GM10266 (cell line): Measurements from ENCODE around the gene PAQR3.

Experiments used
- DNase-seq: peaks from one replicate; pipeline ENCODE4 v3.0.0; 2012; ENCODE audit errors: extremely low spot score
- TF ChIP-seq, protein P1 (sequence below): IDR thresholded peaks from 2 replicates; pipeline ENCODE4 v1.5.1; 2012; ENCODE audit warnings: mild to moderate bottlenecking, low read depth; ENCODE audit not compliant: control insufficient read depth, insufficient read depth; ENCODE audit errors: missing control alignments

Gene PAQR3

DNA sequence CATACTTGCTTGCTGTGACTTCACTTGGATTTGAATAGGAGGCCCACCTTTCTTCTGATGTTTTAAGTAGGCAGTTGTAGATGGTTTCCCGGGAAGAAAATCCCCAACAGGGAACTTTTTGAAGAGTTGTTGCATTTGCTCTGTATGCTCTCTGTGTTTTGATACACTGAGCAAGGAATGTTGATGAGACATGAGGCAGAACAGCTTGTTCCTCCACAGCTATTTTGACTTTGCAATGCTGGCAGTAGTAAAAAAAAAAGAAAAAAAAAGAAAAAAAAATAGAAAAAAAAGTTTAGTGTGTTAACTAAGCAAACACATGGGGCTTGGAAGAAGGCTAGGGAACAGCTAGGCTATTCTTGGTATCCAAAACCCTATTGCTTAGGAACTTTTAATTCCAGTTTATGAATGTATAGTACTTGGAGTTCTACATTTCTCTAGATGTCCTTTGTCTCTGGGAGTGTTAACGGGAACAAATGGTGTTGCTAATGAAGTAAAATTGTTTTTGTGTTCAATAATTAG lies 23.4 kb upstream of the PAQR3 start:
- TF ChIP-seq, protein P1, sequence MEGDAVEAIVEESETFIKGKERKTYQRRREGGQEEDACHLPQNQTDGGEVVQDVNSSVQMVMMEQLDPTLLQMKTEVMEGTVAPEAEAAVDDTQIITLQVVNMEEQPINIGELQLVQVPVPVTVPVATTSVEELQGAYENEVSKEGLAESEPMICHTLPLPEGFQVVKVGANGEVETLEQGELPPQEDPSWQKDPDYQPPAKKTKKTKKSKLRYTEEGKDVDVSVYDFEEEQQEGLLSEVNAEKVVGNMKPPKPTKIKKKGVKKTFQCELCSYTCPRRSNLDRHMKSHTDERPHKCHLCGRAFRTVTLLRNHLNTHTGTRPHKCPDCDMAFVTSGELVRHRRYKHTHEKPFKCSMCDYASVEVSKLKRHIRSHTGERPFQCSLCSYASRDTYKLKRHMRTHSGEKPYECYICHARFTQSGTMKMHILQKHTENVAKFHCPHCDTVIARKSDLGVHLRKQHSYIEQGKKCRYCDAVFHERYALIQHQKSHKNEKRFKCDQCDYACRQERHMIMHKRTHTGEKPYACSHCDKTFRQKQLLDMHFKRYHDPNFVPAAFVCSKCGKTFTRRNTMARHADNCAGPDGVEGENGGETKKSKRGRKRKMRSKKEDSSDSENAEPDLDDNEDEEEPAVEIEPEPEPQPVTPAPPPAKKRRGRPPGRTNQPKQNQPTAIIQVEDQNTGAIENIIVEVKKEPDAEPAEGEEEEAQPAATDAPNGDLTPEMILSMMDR, result no peak

DNA sequence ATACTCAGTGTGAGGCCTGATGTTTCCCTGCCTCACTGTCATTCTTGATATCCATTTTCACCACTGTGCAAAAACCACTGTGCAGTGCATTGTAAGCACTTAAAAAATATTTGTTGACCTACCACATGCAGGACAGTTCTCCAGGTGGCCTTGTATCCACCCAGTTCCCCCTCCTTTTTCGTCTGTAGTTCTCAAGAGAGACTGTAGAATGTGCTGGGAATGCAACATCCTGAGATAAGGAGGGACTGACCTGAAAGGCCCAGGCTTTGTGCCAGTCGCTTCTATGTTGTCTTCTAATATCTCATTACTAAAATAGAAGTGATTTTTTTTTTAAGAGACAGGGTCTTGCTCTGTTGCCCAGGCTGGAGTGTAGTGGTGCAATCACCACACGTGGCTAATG lies 21.7 kb upstream of the PAQR3 start:
- TF ChIP-seq, protein P1, result no peak
- DNase-seq, result no peak

More for the DNA sequence above, 23.4 kb upstream of the PAQR3 start:
- DNase-seq, result no peak

DNA sequence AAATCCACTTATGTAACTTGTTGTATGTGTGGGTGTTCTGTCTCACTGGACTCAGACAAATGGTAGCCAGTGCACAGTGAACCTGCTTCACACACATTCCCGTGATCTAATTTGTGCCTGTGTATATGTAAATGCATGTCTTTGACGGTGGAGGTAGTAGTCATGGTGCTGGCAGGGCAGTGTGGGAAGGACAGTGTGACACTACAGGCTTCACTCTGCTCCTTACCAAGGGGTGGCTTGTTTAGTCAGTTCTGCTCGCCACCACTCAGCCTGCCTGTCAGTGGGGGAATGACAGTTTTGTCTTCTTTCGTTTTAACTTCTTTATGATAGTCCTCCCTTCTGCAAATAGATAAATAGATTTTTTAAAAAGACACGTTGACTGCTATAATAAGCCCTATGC lies 17.7 kb upstream of the PAQR3 start:
- TF ChIP-seq, protein P1, result no peak
- no peak for DNase-seq

DNA sequence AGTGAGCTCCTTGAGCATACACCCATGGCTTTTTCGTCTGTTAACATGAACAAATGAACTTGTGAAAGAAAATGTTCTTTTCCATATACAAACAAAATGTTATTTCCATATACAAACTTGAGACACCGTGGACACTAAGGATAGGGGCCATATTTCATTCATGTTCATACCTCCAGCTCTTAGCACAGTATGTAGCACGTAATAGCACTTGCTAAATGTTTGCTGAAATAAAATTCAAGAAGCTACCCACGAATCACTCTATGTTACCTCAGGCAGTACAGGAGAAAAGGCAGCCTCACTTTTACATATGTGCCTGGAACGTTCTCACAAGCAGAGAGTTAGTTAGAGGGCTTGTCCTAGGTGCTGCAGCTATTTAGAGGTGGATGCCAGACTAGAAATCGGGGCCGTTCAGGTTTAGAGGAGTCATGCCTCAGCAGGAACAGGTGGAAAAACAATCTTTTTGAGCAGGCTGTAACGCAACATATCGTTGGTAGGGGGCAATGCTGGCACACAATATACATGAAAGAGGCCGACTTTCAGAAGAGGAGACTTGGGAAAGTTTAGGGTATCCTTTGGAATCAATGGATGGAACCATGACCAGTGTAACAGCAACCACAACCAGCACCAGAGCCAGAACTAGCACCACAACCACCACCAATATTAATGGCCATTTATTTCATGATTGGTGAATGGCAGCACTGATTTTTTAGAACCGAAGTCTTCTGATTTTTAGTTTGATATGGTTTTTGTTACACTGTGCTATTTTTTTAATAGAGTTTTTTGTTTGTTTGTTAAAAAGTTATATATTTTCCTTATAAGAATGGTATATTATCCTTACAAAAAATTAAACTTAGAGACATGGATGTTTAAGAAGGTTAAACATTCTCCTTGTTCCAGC lies 14.8 kb upstream of the PAQR3 start:
- TF ChIP-seq, protein P1, result peak; percentile 36
- no peak for DNase-seq

DNA sequence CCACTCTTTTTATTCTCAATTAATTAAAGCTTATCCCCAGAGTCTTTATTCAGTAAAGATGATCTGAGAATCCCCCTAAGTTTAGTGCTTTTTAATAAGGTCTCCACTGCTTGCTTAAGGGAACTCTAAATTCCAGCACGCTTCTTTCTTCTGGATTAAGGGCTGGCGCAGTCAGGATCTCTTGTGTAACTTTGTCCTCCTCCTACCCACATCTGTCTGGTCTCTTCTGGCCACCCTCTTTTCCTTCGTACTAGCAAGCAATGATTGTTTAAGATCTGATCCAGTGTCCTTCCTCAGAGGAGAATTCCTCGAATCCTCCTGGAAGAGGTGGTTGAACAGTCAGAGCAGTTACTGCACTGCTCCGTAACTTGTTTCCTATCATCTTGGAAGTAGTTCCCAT lies 14.0 kb upstream of the PAQR3 start:
- TF ChIP-seq, protein P1, result no peak
- DNase-seq, result no peak

DNA sequence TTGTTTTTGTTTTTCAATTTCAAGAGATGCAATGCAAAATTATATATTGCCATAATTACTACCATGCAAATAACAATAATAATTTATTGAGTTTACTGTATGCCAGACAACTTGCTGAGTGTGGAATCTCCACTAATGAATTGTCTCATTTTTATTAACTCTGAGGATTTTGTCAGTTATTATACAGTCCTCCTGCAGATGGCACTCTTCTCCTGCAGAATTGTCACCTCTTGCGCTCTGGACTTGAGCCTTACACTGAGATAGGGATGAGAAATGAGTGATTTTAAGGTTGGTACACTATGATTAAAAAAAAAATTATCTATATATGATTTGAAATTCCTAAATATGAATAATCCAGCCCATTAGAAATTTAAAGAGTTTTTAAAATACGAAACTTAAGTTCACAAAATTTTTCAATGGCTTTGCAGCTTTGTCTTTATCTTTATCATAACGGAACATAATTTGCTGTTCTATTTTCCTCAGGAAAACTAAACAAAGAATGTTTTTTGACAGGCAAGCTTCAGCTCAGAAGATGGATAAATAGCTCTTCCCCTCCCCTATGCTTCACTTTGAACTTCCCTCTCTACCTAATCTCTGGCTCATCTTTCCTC lies 12.7 kb upstream of the PAQR3 start:
- peak; percentile 42 for DNase-seq
- TF ChIP-seq, protein P1, result peak; percentile 62

DNA sequence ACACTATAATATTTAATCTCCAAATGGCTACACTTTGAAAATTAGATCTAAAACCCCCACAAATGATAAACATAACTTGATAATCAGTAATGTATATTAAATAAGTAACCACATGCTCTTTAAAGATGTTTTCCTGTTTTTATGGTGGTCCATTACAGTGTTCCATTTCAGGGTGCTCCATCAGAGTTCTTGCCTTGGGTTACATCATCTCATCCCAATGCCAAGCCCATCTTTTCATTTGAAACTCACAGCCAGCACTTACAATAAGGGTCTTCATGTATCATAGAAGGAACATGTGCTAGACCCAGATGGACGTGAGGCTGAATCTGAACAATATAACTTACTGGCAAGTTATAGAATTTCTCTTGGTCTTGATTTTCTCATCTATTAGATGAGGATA lies 10.5 kb upstream of the PAQR3 start:
- no peak for DNase-seq
- TF ChIP-seq, protein P1, result no peak
